Measurements from ENCODE around the gene PYGL.
"Not testable (repeated sequence)": the region's sequence is repeated elsewhere in the genome, so short reads cannot be mapped to it uniquely, and the experiment has no call there.

The PYGL gene

DNA sequence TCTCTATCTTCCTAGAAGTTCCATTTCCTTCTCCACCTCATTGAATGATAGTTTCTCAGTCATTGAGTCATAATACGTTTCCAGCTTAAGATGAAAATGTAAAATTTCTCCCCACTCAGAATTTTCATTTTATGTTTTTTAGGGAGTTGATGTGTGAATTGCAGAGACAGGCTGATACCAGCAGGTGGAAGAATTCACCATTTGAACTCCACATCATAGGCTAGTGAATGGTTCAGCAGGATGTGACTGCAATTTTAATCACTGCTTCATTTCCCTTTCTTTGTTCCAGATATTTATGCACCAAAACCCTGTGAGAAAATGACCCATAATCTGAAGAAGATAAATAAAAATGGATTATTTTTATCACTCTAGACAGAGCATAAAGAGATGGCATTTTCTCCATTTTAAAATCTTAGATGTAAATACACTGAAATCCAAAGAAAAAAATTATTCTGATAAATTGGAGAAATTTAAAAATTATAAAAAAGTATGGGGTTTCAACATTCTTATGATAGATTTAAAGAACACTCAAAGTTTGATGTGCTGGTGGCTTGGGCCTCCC lies 10.6 kb upstream of the PYGL start:
- peak; percentile 61 for DNase-seq (ENCODE audit: low spot score)

GRCh38 chr14:50953502-50953901 lies 9.2 kb upstream of the PYGL start:
- no peak for DNase-seq (ENCODE audit: low spot score)

DNA sequence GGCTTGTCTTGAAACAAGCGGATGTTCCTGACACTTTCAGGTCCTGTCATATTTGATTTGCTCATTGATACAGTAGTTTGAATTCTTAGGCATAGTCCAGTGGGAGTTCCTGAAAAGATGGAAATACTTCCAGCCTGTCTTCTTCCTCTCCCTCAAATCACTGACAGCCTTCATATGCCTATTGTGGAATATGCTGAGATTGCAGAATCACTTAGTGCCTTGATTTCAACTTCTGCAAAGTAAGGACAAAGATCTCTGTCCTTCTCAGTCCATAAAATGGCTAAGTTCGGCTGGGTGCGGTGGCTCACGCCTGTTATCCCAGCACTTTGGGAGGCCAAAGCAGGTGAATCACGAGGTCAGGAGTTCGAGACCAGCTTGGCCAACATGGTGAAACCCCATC lies 6.7 kb upstream of the PYGL start:
- DNase-seq (ENCODE audit: low spot score), result no peak

DNA sequence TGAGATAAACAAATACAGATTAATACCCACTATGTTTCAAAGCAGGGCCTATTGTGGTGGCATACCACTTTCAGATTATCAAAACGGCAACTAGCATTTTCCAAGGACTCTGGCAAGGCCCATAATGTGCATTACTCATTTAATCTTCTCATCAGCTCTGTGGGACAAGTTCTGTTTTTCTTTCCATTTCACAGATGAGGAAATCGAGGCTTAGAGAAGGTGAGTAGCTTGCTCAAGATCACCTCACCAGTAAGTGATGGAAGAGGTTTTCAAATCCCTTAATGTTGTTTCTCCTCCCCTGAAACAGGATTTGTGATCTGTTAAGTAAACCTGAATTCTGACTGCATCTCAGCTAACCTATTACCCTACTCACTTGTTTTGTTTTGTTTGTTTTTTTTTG lies 3.9 kb upstream of the PYGL start:
- no peak for DNase-seq (ENCODE audit: low spot score)

DNA sequence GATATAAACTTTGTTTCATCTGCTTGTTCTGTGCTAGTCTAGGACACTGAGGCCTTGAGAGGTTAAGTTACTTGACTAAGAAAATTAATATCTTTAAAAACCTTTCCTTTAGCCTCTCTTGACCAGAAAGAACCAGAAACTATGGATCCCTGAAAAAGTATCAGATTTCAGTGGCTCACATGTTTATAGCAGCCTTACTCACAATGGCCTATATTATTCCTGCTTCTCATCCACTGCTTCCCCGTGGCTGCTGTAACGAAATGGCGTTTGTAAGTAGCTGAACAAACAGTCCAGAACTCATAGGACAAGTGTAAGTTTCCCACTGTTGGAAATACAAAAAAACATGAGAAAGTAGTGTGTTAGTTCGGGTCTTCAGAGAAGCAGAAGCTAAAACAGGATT lies 3.2 kb upstream of the PYGL start:
- DNase-seq (ENCODE audit: low spot score), result no peak

DNA sequence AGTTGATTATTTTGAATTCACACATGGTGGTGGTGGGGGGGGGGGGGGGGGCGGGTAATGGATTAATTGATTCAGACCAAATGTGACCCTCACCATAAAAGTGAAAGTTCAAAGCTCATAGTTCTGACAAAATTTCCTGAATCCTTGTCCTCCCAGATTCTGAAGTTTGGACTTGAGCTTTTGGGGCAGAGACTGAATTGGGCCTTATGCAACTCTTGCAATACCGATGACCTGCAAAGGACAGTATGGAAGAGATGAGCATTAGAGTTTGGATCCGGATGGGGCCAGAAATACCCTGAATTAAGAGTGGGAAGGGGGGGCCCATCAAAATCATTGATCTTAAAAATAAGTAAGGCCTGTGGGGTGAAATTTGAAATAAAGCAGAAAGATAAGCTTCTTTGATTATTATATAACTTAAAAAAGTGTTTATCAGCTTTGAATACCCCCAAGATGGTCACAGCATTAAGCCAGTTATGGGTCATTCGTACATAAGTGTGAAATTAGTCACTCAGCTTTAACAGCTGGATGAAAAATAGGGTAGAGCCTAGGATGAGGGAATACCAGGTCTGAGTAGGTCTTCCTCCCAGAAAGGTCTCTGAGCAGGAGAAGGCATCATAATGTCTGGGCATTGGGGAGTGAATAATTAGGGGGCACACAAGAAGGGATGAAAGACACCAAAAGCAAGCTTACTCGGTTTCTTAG lies 2.1 kb upstream of the PYGL start:
- no peak for DNase-seq (ENCODE audit: low spot score)

- DNase-seq (ENCODE audit: low spot score), result peak; percentile 49
Observed at GRCh38 chr14:50944647-50945413, 547 bp upstream of the PYGL start.

DNA sequence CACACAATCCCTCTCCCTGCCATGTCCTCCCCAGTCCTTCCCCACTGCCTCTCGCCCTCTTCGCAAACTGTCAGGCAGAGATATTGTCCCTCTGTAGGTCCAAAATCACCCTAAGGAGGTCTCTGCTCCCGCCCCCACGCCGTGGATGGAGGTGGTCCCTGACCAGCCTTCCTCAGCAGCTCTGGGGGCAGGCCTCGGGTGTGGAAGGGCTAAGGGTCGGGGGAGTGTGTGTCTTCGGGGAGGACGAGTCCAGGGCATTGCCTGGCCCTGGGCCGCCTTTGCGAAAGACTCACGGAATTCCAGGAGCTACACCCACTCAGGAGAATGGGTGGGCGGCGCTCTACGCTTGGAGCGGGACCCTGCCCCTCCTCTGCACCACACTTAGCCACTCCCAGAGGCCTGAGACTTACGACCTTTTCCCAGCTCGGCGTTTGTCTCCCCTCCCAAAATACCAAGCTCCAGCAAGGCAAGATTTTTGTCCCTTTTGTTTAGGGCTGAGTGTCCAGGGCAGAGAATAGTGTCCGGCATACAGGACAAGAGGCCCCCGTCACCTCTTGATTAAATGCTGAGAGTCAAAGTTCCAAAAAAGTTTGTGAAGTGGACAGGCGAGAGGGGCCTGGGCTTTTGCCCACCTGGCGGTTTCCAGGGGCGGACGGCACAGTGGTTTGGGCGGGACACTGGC lies 881 bp downstream of the PYGL start:
- DNase-seq (ENCODE audit: low spot score), result peak; percentile 44

GRCh38 chr14:50941638-50942037 lies 2.6 kb downstream of the PYGL start:
- not testable (repeated sequence) for DNase-seq (ENCODE audit: low spot score)

DNA sequence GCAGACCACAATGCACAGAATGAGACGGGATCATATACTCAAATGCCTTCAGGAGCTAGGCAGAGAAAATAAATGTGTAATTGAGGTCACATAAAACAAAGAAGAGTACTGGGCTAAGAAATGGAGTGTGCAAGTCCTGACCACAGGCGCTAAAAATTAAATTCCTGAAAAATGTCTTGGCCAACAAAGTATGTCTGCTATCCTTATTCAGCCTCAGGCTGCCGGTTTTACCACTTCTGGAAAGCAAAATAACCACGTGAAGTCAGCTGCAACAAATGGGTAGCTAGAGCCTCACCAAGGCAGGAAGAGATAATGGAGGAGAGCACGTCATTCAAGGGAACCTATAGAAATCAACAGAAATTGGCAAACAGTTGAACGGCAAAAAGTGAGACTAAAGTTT lies 3.1 kb downstream of the PYGL start:
- DNase-seq (ENCODE audit: low spot score), result peak; percentile 63

- DNase-seq (ENCODE audit: low spot score), result no peak
Observed at GRCh38 chr14:50937800-50938199, 6.5 kb downstream of the PYGL start.

DNA sequence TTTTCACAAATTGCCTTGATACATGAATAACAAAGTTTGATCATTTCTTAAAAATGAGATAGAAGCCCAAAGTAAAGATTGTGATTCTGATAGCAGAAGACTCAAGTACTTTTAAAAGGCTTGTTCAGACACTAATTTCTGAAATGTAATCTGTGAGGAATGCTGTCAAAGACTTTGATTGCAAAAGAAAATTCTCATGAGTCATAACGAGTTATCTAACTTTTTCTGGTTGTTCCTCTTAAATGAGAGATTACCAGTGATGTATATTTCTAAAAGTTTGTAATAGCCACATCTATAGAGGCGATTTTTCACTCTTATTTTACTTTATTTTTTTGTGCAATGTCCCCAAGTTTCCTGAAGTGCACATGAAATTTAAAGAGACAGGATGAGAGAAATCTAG lies 7.0 kb downstream of the PYGL start:
- peak; percentile 41 for DNase-seq (ENCODE audit: low spot score)

DNA sequence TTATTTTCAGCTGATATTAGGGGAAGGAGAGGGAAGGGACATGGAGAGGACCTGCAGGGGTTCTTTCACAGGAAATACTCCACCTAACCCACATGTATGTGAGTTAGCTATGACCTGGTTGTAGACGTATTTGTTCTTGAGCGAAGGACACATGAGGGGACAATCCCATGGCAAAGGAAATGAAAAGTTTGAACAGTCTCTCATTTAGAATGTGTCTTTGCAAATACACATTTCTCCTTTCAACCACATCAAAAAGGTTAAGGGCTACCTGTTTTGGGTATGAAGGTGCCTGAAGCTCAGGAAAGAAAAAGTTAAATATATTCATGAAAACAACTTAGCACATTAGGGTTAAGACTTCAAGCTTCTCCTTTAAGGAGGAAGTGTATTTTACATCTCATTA lies 7.4 kb downstream of the PYGL start:
- DNase-seq (ENCODE audit: low spot score), result no peak

GRCh38 chr14:50936016-50936340 lies 8.3 kb downstream of the PYGL start:
- no peak for DNase-seq (ENCODE audit: low spot score)

GRCh38 chr14:50935126-50936015 lies 8.9 kb downstream of the PYGL start:
- DNase-seq (ENCODE audit: low spot score), result no peak

DNA sequence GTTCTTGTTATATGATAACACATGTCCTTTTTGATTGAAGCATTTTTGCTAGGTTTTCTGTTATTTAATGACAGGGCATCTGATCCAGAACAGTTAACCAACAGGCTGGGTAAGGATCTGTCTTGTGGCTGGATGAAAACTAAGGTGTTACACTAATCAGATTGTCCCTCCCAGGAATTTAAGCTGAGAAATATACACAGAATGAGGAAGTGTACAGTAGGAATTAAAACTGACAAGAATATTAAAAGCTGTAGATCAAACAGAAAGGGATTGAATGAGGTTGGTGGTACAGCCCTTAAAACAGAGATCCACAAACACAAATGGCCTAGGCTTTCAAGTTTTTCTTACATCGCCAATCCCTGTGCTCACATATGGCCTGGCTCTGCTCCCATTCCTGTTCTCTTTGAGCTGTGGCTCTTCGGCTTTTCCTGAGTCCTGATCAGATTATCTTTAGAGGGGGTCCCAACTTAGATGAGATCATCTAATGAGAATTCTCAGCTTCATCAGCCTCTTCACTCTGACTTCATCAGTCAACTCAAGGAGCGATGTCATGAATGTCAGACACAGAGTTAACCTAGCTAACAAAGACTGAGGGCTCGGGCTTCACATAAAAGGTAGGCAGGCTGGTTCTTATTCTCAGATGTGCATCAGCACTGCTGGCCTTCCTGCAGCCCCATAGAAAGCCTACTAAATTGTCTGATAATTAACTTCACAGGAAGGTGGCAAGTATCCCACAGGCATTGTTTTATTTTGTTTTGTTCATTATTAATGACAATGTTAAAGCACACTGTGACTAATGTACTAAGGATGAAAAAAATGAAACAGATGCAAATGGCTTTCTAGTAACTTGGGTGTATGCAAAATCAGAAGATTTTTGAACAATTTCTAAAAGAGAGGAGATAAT lies 11.4 kb downstream of the PYGL start:
- no peak for DNase-seq (ENCODE audit: low spot score)

DNA sequence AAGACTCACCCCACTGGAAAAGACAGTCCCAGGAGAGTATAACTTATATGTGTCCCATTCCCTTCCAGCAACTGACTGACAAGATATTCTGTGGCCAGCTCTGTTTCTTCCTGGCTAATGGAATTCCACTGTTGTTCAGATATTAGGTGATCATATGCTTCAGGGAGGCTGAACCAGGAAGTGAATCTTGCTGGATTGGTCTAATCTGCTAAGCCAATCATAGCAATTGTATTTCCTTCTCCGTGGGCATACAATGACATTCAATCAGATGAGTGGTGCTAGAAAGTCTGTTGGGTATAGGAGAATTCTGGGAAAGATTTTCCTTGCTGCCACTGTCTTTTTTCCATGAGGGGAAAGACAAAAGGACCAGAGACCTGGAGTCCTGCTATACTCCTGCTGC lies 12.1 kb downstream of the PYGL start:
- no peak for DNase-seq (ENCODE audit: low spot score)

DNA sequence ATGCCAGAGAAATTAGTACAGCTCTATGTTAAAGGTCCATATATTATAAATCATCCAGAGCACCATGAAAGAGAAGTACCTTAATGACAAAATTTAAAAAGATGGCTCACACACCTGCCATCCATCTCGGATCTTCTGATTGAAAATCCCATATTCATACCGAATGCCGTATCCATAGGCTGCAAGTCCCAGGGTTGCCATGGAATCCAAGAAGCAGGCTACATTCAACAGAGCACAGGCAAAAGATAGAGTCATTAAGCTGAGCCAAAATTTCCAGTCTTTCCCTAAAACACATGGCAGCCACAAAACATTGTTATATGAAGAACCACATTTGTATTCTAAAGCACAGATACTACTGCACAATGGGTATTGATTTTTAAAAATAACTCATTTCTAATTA lies 12.7 kb downstream of the PYGL start:
- no peak for DNase-seq (ENCODE audit: low spot score)

DNA sequence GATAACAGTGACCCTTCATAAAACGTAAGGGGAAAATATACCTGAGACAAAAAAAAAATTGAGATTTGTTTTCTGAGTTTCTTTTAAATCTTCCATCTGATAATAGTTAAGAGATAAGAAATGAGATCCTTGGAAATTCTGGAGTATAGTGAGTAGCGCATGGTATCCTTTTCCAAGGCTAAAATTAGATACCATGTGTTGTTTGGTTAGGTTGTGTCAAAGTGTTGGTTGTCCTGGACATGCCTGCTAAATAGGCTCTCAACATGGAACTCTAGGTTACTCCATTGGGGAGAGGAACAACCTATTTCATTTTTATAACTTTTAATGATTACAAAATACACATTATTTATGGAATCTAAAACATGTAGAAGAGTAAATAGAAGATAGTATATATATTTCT lies 14.8 kb downstream of the PYGL start:
- DNase-seq (ENCODE audit: low spot score), result no peak

DNA sequence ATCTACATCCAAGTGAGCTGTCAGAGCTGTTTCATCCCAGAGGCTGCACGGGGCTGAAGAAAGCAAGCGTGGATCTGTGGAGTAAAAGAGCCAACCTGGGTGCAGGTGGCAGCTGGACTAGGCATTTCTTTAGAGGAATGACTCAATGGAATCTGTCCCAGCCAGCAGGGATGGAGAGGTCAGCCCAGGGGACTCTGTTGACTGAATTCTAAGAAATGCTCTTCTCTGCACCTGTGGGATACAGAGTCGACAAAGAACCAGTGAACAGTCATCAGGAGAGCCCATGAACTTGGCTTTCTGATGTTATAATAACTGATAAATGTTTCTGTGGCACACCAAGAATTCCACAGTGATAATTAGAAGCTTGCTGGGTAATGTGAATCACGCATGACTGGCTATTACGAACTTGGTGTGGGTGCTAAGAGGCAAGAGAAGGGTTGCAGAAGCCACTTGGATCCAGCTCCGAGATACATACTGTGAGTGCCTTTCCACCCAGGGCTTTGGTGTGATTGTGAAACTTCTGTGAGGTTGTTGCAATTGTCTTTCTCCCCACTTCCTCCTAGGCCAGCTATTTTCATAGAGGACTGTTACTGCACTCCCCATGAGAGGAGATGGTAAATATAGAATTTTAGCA lies 16.2 kb downstream of the PYGL start:
- peak; percentile 84 for DNase-seq (ENCODE audit: low spot score)

Data from AG08395 (cell line).